NCI-H510A treated with DMSO at 0.1 percent for 48 hours (cell line): ENCODE measurements around the gene GNAI3.

Source experiments
- DNase-seq: peaks from one replicate; lab custom pipeline; 2025; lab: John Stamatoyannopoulos, UW

GNAI3 gene

GRCh38 chr1:109527098-109527811 is 21.2 kb upstream of the GNAI3 start:
- DNase-seq = no peak

GRCh38 chr1:109527846-109528695 is 20.3 kb upstream of the GNAI3 start:
- no peak for DNase-seq

- no peak for DNase-seq
Observed at GRCh38 chr1:109528712-109529111, 19.7 kb upstream of the GNAI3 start.

- DNase-seq = no peak
Observed at GRCh38 chr1:109529881-109530456, 18.4 kb upstream of the GNAI3 start.

GRCh38 chr1:109530457-109531087 is 17.8 kb upstream of the GNAI3 start:
- DNase-seq = peak; percentile 43

GRCh38 chr1:109531380-109531779 is 17.0 kb upstream of the GNAI3 start:
- no peak for DNase-seq

- no peak for DNase-seq
Observed at GRCh38 chr1:109531826-109532364, 16.5 kb upstream of the GNAI3 start.

GRCh38 chr1:109532365-109533136 is 15.9 kb upstream of the GNAI3 start:
- peak; percentile 69 for DNase-seq

GRCh38 chr1:109534307-109534858 is 14.0 kb upstream of the GNAI3 start:
- DNase-seq = no peak

GRCh38 chr1:109535481-109535880 is 12.9 kb upstream of the GNAI3 start:
- DNase-seq = no peak

- DNase-seq = no peak
Observed at GRCh38 chr1:109535971-109536491, 12.4 kb upstream of the GNAI3 start.

- no peak for DNase-seq
Observed at GRCh38 chr1:109537450-109538178, 10.8 kb upstream of the GNAI3 start.

GRCh38 chr1:109538827-109539555 is 9.4 kb upstream of the GNAI3 start:
- no peak for DNase-seq

- DNase-seq = no peak
Observed at GRCh38 chr1:109539676-109540075, 8.7 kb upstream of the GNAI3 start, which contains the start of gene GPR61. TSS of gene GPR61 (plus strand) at chr1:109539872. CDS start at chr1:109543023, 3,151 bp downstream.

- no peak for DNase-seq
Observed at GRCh38 chr1:109541102-109541501, 7.3 kb upstream of the GNAI3 start.

- no peak for DNase-seq
Observed at GRCh38 chr1:109542657-109543056, 5.8 kb upstream of the GNAI3 start.

GRCh38 chr1:109543283-109543987 is 5.0 kb upstream of the GNAI3 start:
- no peak for DNase-seq

GRCh38 chr1:109543988-109544735 is 4.3 kb upstream of the GNAI3 start:
- DNase-seq = no peak
